Measurements from ENCODE around the gene MPZL1.
"Not testable (repeated sequence)": the region's sequence is repeated elsewhere in the genome, so short reads cannot be mapped to it uniquely, and the experiment has no call there.

GRCh38 chr1:167741103-167741502 lies 19.3 kb downstream of the MPZL1 start:
- TF ChIP-seq, protein P1, sequence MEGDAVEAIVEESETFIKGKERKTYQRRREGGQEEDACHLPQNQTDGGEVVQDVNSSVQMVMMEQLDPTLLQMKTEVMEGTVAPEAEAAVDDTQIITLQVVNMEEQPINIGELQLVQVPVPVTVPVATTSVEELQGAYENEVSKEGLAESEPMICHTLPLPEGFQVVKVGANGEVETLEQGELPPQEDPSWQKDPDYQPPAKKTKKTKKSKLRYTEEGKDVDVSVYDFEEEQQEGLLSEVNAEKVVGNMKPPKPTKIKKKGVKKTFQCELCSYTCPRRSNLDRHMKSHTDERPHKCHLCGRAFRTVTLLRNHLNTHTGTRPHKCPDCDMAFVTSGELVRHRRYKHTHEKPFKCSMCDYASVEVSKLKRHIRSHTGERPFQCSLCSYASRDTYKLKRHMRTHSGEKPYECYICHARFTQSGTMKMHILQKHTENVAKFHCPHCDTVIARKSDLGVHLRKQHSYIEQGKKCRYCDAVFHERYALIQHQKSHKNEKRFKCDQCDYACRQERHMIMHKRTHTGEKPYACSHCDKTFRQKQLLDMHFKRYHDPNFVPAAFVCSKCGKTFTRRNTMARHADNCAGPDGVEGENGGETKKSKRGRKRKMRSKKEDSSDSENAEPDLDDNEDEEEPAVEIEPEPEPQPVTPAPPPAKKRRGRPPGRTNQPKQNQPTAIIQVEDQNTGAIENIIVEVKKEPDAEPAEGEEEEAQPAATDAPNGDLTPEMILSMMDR (conservative IDR thresholded peaks at IDR 0.05) = not testable (repeated sequence)
- TF ChIP-seq ZFX (IDR thresholded peaks at IDR 0.05) = not testable (repeated sequence)

All from C4-2B (cell line).